GM12874 (cell line): ENCODE data around the gene EDN2.

ENCODE experiments used
- CTCF ChIP-seq: IDR thresholded peaks from 2 replicates; pipeline ENCODE4 v1.5.1; 2011; ENCODE audit warnings: low read depth, mild to moderate bottlenecking, control low read depth, low read length, moderate library complexity; ENCODE audit not compliant: insufficient read depth

EDN2 gene

GRCh38 chr1:41479000-41479807 lies 5.3 kb downstream of the EDN2 start:
- no peak for TF ChIP-seq CTCF

- no peak for TF ChIP-seq CTCF
Measured at GRCh38 chr1:41478118-41478748, 6.2 kb downstream of the EDN2 start.

- no peak for TF ChIP-seq CTCF
Measured at GRCh38 chr1:41476807-41477361, 7.6 kb downstream of the EDN2 start.

- TF ChIP-seq CTCF = no peak
Measured at GRCh38 chr1:41475859-41476567, 8.5 kb downstream of the EDN2 start.

GRCh38 chr1:41475346-41475745 lies 9.1 kb downstream of the EDN2 start:
- TF ChIP-seq CTCF = no peak

GRCh38 chr1:41474490-41475271 lies 9.8 kb downstream of the EDN2 start:
- no peak for TF ChIP-seq CTCF
